Suprapubic skin (tissue), 4 donors: ENCODE results near the gene PTS. TPM values are rescaled to one million over a fixed set of nuclear protein-coding genes. Genes with fewer than 3 reads are reported as not detected.

Source experiments
- DNase-seq, 2 donors: peaks; one replicate each; pipeline ENCODE4 v3.0.0-alpha.2; 2019; ENCODE audit warnings: low spot score in 2 of 2
- H3K27ac ChIP-seq: fragments of 200-600 bp; sonication (generic); one replicate; pipeline ENCODE4 v1.5.1; 2019
- H3K27me3 ChIP-seq: fragments of 200-600 bp; sonication (generic); one replicate; pipeline ENCODE4 v1.5.1; 2019
- H3K36me3 ChIP-seq: fragments of 200-600 bp; sonication (generic); one replicate; pipeline ENCODE4 v1.5.1; 2019
- H3K4me1 ChIP-seq: fragments of 200-600 bp; sonication (generic); one replicate; pipeline ENCODE4 v1.5.1; 2019
- H3K4me3 ChIP-seq: fragments of 200-600 bp; sonication (generic); one replicate; pipeline ENCODE4 v1.5.1; 2019; ENCODE audit warnings: mild to moderate bottlenecking
- H3K9me3 ChIP-seq: fragments of 200-600 bp; sonication (generic); one replicate; pipeline ENCODE4 v1.5.1; 2019
- CTCF ChIP-seq, 2 donors: fragments of 200-600 bp in 1 of 2; fragments of 450-650 bp in 1 of 2; sonication (generic) in 1 of 2; IDR thresholded peaks; one replicate each; pipeline ENCODE4 v1.5.1; 2016 to 2019; ENCODE audit warnings: antibody characterized with exemption in 2 of 2, mild to moderate bottlenecking in 1 of 2, moderate library complexity in 1 of 2
- EP300 ChIP-seq: sonication (generic); formaldehyde crosslinking; IDR thresholded peaks from one replicate; pipeline ENCODE4 v1.6.1; 2017; ENCODE audit warnings: antibody characterized with exemption
- POLR2A ChIP-seq, 2 donors: fragments of 450-650 bp; IDR thresholded peaks; one replicate each; pipeline ENCODE4 v1.6.1; 2017; ENCODE audit warnings: antibody characterized with exemption in 2 of 2, mild to moderate bottlenecking in 2 of 2, moderate library complexity in 2 of 2
- POLR2AphosphoS5 ChIP-seq, 3 donors: sonication (generic); formaldehyde crosslinking; IDR thresholded peaks; one replicate each; pipeline ENCODE4 v1.6.1; 2017; ENCODE audit warnings: antibody characterized with exemption in 3 of 3
- WGBS: methylation state at CpG from one replicate; pipeline ENCODE4 v1.1.5; 2018; 5-methylcytosine and 5-hydroxymethylcytosine counted together
- total RNA-seq, 4 donors: library from RNA; depleted of rRNA; stranded (reverse); fragments of >200 nt; gene quantifications; one replicate each; pipeline ENCODE4 v1.1.0, GENCODE V29; 2016

The PTS gene
- 10 to 100 TPM; 22.1 to 39.2 (median 32.5) TPM for total RNA-seq

- H3K4me1 ChIP-seq: peaks cover 32% of the 10 kb centered on the region
- H3K4me3 ChIP-seq: peak within 1 kb of the TSS; percentile 80
- TF ChIP-seq CTCF (IDR thresholded peaks at IDR 0.05): no peak
- TF ChIP-seq POLR2AphosphoS5 (IDR thresholded peaks at IDR 0.05): peak in 2 of 3 donors; percentile 63 to 71
- peak; percentile 3 for TF ChIP-seq EP300
- TF ChIP-seq POLR2A (IDR thresholded peaks at IDR 0.05): peak; percentile 60 to 92
- no peaks in the 10 kb centered on the region for H3K9me3 ChIP-seq
- peaks cover 11% of the 10 kb centered on the region for H3K36me3 ChIP-seq
- H3K27ac ChIP-seq: peak within 1 kb of the TSS; percentile 94
- DNase-seq: peak; percentile 90 to 91
- no peaks in the 10 kb centered on the region for H3K27me3 ChIP-seq
- WGBS: 2% methylated on average over 9 of the region's 70 CpGs
Measured at GRCh38 chr11:112226062-112226830, at the start of gene PTS. Gene PTS, plus strand, starts transcription at chr11:112226428. Its CDS starts 16 bp downstream, at chr11:112226444.

GRCh38 chr11:112177589-112177988 is 48.6 kb upstream of the PTS start:
- no peak for DNase-seq

DNA sequence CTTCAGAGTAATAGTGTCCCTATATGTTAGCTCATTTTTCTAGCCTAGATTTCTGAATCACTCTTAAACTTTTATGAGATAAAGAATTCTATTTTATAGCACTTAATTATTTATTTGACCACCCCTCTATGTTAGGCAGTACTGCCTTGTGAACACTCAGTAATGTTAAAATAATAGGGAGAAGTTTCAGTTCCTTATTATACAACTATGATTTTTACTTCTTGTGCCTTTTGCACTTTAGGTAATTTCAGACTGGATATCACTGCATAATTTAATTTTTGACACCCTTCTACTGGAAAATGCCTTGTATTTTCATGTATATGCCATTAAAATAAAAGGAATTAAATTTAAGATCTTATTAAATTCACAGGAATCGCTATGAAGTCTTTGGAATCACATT is 47.8 kb upstream of the PTS start:
- Histone ChIP-seq H3K4me3 (no peak overlapping the region), H3K9me3 (no peaks in the 10 kb centered on the region), H3K27ac (no peak overlapping the region), H3K27me3 (no peaks in the 10 kb centered on the region), H3K4me1 (peaks cover 7% of the 10 kb centered on the region), H3K36me3 (no peaks in the 10 kb centered on the region)
- WGBS: 98% methylated on average over 1 of the region's 1 CpG
- TF ChIP-seq CTCF (IDR thresholded peaks at IDR 0.05) (no peak), POLR2AphosphoS5 (IDR thresholded peaks at IDR 0.05) (no peak), POLR2A (IDR thresholded peaks at IDR 0.05) (no peak), EP300 (no peak)
- DNase-seq: no peak

More at GRCh38 chr11:112177589-112177988, 48.6 kb upstream of the PTS start:
- no peaks in the 10 kb centered on the region for H3K27me3 ChIP-seq
- H3K27ac ChIP-seq: no peak overlapping the region
- no peak for TF ChIP-seq CTCF (IDR thresholded peaks at IDR 0.05)
- no peak for TF ChIP-seq POLR2AphosphoS5 (IDR thresholded peaks at IDR 0.05)
- TF ChIP-seq POLR2A (IDR thresholded peaks at IDR 0.05): no peak
- no peak for TF ChIP-seq EP300
- peaks cover 7% of the 10 kb centered on the region for H3K4me1 ChIP-seq
- no peaks in the 10 kb centered on the region for H3K36me3 ChIP-seq
- H3K4me3 ChIP-seq: no peak overlapping the region
- 92% methylated on average over 4 of the region's 4 CpGs for WGBS
- no peaks in the 10 kb centered on the region for H3K9me3 ChIP-seq

DNA sequence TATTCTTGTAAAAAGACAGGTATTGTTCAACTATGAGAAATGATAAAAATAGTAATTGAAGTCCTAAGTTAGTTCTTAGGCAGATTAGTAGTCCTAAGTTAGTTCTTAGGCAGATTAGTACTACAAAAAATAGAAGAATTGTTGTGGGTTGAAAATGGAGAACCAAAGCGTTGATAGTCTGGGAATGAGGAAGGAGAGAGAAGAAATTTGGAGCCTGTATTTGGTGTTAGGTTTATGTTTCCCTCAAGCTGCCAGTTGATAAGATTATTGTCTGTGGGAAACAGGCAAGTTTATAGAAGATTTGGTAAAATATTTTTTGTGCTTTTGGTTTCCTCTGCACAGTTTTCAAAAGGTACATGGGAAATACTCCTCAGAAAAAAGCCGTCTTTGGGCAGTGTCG is 47.3 kb upstream of the PTS start:
- Histone ChIP-seq H3K27ac (no peak overlapping the region), H3K36me3 (no peaks in the 10 kb centered on the region), H3K9me3 (no peaks in the 10 kb centered on the region), H3K27me3 (no peaks in the 10 kb centered on the region), H3K4me1 (peaks cover 7% of the 10 kb centered on the region), H3K4me3 (no peak overlapping the region)
- WGBS: 82% methylated on average over 3 of the region's 3 CpGs
- no peak for DNase-seq
- TF ChIP-seq POLR2A (IDR thresholded peaks at IDR 0.05) (no peak), POLR2AphosphoS5 (IDR thresholded peaks at IDR 0.05) (no peak), EP300 (no peak), CTCF (IDR thresholded peaks at IDR 0.05) (no peak)

- TF ChIP-seq EP300 (no peak), POLR2A (IDR thresholded peaks at IDR 0.05) (no peak), CTCF (IDR thresholded peaks at IDR 0.05) (no peak), POLR2AphosphoS5 (IDR thresholded peaks at IDR 0.05) (no peak)
- no peaks in the 10 kb centered on the region for H3K27me3 ChIP-seq
Measured at GRCh38 chr11:112179601-112180000, 46.6 kb upstream of the PTS start.

More at GRCh38 chr11:112179601-112180000, 46.6 kb upstream of the PTS start:
- H3K9me3 ChIP-seq: no peaks in the 10 kb centered on the region
- H3K36me3 ChIP-seq: no peaks in the 10 kb centered on the region
- H3K4me1 ChIP-seq: peaks cover 7% of the 10 kb centered on the region
- H3K27ac ChIP-seq: no peak overlapping the region
- no peak for DNase-seq
- H3K4me3 ChIP-seq: no peak overlapping the region
